IMR-90 (cell line): ENCODE measurements around the gene SLC2A2.

Experiments
- BHLHE40 ChIP-seq: fragments of 150-350 bp; IDR thresholded peaks from 2 replicates; pipeline ENCODE4 v1.6.1; 2016; ENCODE audit warnings: mild to moderate bottlenecking, low read depth, low read length
- CEBPB ChIP-seq: IDR thresholded peaks from 2 replicates; pipeline ENCODE4 v1.6.1; 2012; ENCODE audit warnings: low read depth, low read length, improper control_type of control experiment
- MXI1 ChIP-seq: IDR thresholded peaks from 2 replicates; pipeline ENCODE4 v1.6.1; 2012; ENCODE audit warnings: low read depth, mild to moderate bottlenecking, low read length, moderate library complexity, borderline replicate concordance
- POLR2A ChIP-seq: IDR thresholded peaks from 2 replicates; pipeline ENCODE4 v1.6.1; 2012; ENCODE audit warnings: mild to moderate bottlenecking, low read depth, low read length
- RCOR1 ChIP-seq: IDR thresholded peaks from 2 replicates; pipeline ENCODE4 v1.6.1; 2012; ENCODE audit warnings: mild to moderate bottlenecking, low read length, improper control_type of control experiment; ENCODE audit not compliant: insufficient replicate concordance
- RFX5 ChIP-seq: IDR thresholded peaks from 2 replicates; pipeline ENCODE4 v1.8.0; 2012; ENCODE audit warnings: low read depth, mild to moderate bottlenecking, low read length, moderate library complexity
- TF ChIP-seq, protein P1 (sequence below): conservative IDR thresholded peaks from 2 replicates; pipeline ENCODE4 v1.5.1; 2012; ENCODE audit warnings: mild to moderate bottlenecking, low read depth, low read length, improper control_type of control experiment
- TF ChIP-seq, protein P2 (sequence below): fragments of 150-350 bp; IDR thresholded peaks from 2 replicates; pipeline ENCODE4 v1.6.1; 2016; ENCODE audit warnings: low read depth, mild to moderate bottlenecking, low read length, moderate library complexity, borderline replicate concordance

DNA sequence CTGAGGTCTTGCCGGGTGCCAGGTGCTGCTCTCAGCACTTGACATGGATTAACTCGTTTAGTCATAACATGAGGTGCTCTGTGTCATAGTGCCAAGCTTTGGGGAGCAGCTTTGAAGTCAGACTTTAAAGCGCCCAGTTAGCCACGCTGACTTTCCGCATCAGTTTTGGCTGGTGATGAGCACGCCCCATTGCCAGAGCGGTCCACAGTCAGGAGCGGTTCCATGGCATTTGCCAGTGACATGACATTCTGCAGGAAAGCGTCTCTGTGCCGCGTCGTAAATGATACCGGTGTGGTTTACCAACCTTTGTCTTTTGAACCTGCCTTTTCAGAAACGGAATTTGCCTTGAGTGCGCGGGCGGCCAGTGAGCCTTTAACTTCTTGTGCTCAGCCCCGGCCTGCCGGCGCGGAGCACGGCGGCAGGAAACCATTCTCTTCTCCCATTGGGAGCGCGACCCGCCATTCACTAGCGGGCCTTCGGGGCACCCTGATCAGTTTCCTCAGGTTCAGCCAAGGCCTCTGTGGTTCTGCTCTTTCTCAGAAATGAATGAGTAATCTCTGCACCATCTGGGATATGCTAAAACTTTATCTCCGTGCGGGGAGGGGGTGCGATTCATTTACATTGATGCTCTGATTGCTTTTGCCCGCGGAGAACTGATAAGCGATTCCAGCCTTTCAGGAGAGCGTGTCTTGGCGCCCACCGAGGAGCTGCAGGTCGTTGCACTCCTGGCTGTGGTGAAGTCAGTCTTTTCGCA is 1.7 kb upstream of the SLC2A2 start:
- TF ChIP-seq, protein P1, sequence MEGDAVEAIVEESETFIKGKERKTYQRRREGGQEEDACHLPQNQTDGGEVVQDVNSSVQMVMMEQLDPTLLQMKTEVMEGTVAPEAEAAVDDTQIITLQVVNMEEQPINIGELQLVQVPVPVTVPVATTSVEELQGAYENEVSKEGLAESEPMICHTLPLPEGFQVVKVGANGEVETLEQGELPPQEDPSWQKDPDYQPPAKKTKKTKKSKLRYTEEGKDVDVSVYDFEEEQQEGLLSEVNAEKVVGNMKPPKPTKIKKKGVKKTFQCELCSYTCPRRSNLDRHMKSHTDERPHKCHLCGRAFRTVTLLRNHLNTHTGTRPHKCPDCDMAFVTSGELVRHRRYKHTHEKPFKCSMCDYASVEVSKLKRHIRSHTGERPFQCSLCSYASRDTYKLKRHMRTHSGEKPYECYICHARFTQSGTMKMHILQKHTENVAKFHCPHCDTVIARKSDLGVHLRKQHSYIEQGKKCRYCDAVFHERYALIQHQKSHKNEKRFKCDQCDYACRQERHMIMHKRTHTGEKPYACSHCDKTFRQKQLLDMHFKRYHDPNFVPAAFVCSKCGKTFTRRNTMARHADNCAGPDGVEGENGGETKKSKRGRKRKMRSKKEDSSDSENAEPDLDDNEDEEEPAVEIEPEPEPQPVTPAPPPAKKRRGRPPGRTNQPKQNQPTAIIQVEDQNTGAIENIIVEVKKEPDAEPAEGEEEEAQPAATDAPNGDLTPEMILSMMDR, result no peak
- TF ChIP-seq BHLHE40 (no peak), CEBPB (no peak), RCOR1 (no peak), RFX5 (no peak), POLR2A (no peak), MXI1 (no peak)
- TF ChIP-seq, protein P2, sequence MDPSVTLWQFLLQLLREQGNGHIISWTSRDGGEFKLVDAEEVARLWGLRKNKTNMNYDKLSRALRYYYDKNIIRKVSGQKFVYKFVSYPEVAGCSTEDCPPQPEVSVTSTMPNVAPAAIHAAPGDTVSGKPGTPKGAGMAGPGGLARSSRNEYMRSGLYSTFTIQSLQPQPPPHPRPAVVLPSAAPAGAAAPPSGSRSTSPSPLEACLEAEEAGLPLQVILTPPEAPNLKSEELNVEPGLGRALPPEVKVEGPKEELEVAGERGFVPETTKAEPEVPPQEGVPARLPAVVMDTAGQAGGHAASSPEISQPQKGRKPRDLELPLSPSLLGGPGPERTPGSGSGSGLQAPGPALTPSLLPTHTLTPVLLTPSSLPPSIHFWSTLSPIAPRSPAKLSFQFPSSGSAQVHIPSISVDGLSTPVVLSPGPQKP, result no peak
